IMR-90 (cell line): Measurements from ENCODE around the gene CDHR3.

Source experiments
- CEBPB ChIP-seq: IDR thresholded peaks from 2 replicates; pipeline ENCODE4 v1.6.1; 2012; ENCODE audit warnings: low read depth, low read length, improper control_type of control experiment
- FOS ChIP-seq: fragments of 150-350 bp; IDR thresholded peaks from 2 replicates; pipeline ENCODE4 v1.6.1; 2016; ENCODE audit warnings: low read depth, low read length
- MAFK ChIP-seq: IDR thresholded peaks from 2 replicates; pipeline ENCODE4 v1.6.1; 2012; ENCODE audit warnings: low read depth, low read length, improper control_type of control experiment
- MAZ ChIP-seq: IDR thresholded peaks from 2 replicates; pipeline ENCODE4 v1.6.1; 2012; ENCODE audit warnings: low read depth, mild to moderate bottlenecking, low read length, improper control_type of control experiment, moderate library complexity, borderline replicate concordance
- MXI1 ChIP-seq: IDR thresholded peaks from 2 replicates; pipeline ENCODE4 v1.6.1; 2012; ENCODE audit warnings: low read depth, mild to moderate bottlenecking, low read length, moderate library complexity, borderline replicate concordance
- POLR2A ChIP-seq: IDR thresholded peaks from 2 replicates; pipeline ENCODE4 v1.6.1; 2012; ENCODE audit warnings: mild to moderate bottlenecking, low read depth, low read length
- RAD21 ChIP-seq: IDR thresholded peaks from 2 replicates; pipeline ENCODE4 v1.6.1; 2012; ENCODE audit warnings: low read length, improper control_type of control experiment
- RCOR1 ChIP-seq: IDR thresholded peaks from 2 replicates; pipeline ENCODE4 v1.6.1; 2012; ENCODE audit warnings: mild to moderate bottlenecking, low read length, improper control_type of control experiment; ENCODE audit not compliant: insufficient replicate concordance
- RFX5 ChIP-seq: IDR thresholded peaks from 2 replicates; pipeline ENCODE4 v1.8.0; 2012; ENCODE audit warnings: low read depth, mild to moderate bottlenecking, low read length, moderate library complexity
- SMC3 ChIP-seq: fragments of 150-350 bp; IDR thresholded peaks from 2 replicates; pipeline ENCODE4 v1.6.1; 2016; ENCODE audit warnings: low read depth, mild to moderate bottlenecking, antibody characterized with exemption, low read length, moderate library complexity
- TF ChIP-seq, protein P1 (sequence below): conservative IDR thresholded peaks from 2 replicates; pipeline ENCODE4 v1.5.1; 2012; ENCODE audit warnings: mild to moderate bottlenecking, low read depth, low read length, improper control_type of control experiment

GRCh38 chr7:106068986-106069385 lies 105.9 kb downstream of the CDHR3 start:
- TF ChIP-seq, protein P1, sequence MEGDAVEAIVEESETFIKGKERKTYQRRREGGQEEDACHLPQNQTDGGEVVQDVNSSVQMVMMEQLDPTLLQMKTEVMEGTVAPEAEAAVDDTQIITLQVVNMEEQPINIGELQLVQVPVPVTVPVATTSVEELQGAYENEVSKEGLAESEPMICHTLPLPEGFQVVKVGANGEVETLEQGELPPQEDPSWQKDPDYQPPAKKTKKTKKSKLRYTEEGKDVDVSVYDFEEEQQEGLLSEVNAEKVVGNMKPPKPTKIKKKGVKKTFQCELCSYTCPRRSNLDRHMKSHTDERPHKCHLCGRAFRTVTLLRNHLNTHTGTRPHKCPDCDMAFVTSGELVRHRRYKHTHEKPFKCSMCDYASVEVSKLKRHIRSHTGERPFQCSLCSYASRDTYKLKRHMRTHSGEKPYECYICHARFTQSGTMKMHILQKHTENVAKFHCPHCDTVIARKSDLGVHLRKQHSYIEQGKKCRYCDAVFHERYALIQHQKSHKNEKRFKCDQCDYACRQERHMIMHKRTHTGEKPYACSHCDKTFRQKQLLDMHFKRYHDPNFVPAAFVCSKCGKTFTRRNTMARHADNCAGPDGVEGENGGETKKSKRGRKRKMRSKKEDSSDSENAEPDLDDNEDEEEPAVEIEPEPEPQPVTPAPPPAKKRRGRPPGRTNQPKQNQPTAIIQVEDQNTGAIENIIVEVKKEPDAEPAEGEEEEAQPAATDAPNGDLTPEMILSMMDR = no peak
- no peak for TF ChIP-seq POLR2A
- TF ChIP-seq FOS = no peak
- TF ChIP-seq CEBPB = no peak
- no peak for TF ChIP-seq MAFK
- no peak for TF ChIP-seq RFX5
- TF ChIP-seq SMC3 = no peak
- no peak for TF ChIP-seq MXI1
- TF ChIP-seq MAZ = no peak
- TF ChIP-seq RCOR1 = no peak
- TF ChIP-seq RAD21 = no peak
